HL-60 (cell line): Measurements from ENCODE around the gene MICA.

Experiments
- POLR2AphosphoS5 ChIP-seq: IDR thresholded peaks from 2 replicates; pipeline ENCODE4 v1.6.1; 2012; ENCODE audit warnings: low read depth
- TF ChIP-seq, protein P1 (sequence below): IDR thresholded peaks from one replicate; pipeline ENCODE4 v1.5.1; 2011; ENCODE audit warnings: low read length, control low read depth, inconsistent platforms; ENCODE audit not compliant: insufficient read depth
- TF ChIP-seq, protein P2 (sequence below): IDR thresholded peaks from 2 replicates; pipeline ENCODE4 v1.6.1; 2012; ENCODE audit warnings: low read depth; ENCODE audit not compliant: insufficient replicate concordance

DNA sequence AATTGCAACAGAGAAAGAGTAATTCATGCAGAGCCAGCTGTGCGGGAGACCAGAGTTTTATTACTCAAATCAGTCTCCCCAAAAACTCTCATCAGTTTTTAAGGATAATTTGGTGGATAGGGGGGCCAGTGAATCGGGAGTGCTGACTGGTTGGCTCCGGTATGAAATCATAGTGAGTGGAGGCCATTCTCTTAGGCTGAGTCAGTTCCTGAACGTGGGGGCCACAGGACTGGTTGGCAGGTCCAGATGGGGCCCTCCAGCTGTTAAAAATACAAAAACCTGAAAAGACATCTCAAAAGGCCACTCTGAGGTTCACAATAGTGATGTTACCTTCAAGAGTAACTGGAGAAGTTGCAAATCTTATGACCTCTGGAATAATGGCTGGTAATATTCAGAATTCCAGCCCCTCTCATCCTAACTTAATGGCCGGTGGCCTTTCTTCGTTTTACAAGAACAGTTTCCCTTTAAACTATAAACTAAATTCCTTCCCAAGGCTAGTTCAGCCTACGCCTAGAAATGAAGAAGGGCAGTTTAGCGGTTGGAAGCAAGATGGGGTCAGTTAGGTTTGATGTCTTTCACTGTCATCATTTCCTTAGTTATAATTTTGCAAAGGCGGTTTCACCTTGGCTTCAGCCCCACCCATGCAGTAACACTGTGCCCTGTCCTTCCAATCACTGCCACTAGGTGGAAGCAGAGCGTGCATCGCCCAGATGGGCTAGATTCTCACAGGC, 6.8 kb upstream of the MICA start:
- TF ChIP-seq, protein P1, sequence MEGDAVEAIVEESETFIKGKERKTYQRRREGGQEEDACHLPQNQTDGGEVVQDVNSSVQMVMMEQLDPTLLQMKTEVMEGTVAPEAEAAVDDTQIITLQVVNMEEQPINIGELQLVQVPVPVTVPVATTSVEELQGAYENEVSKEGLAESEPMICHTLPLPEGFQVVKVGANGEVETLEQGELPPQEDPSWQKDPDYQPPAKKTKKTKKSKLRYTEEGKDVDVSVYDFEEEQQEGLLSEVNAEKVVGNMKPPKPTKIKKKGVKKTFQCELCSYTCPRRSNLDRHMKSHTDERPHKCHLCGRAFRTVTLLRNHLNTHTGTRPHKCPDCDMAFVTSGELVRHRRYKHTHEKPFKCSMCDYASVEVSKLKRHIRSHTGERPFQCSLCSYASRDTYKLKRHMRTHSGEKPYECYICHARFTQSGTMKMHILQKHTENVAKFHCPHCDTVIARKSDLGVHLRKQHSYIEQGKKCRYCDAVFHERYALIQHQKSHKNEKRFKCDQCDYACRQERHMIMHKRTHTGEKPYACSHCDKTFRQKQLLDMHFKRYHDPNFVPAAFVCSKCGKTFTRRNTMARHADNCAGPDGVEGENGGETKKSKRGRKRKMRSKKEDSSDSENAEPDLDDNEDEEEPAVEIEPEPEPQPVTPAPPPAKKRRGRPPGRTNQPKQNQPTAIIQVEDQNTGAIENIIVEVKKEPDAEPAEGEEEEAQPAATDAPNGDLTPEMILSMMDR = peak; percentile 9
- TF ChIP-seq, protein P2, sequence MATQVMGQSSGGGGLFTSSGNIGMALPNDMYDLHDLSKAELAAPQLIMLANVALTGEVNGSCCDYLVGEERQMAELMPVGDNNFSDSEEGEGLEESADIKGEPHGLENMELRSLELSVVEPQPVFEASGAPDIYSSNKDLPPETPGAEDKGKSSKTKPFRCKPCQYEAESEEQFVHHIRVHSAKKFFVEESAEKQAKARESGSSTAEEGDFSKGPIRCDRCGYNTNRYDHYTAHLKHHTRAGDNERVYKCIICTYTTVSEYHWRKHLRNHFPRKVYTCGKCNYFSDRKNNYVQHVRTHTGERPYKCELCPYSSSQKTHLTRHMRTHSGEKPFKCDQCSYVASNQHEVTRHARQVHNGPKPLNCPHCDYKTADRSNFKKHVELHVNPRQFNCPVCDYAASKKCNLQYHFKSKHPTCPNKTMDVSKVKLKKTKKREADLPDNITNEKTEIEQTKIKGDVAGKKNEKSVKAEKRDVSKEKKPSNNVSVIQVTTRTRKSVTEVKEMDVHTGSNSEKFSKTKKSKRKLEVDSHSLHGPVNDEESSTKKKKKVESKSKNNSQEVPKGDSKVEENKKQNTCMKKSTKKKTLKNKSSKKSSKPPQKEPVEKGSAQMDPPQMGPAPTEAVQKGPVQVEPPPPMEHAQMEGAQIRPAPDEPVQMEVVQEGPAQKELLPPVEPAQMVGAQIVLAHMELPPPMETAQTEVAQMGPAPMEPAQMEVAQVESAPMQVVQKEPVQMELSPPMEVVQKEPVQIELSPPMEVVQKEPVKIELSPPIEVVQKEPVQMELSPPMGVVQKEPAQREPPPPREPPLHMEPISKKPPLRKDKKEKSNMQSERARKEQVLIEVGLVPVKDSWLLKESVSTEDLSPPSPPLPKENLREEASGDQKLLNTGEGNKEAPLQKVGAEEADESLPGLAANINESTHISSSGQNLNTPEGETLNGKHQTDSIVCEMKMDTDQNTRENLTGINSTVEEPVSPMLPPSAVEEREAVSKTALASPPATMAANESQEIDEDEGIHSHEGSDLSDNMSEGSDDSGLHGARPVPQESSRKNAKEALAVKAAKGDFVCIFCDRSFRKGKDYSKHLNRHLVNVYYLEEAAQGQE = no peak
- no peak for TF ChIP-seq POLR2AphosphoS5
